ENCODE measurements around the gene PNPLA4.

DNA sequence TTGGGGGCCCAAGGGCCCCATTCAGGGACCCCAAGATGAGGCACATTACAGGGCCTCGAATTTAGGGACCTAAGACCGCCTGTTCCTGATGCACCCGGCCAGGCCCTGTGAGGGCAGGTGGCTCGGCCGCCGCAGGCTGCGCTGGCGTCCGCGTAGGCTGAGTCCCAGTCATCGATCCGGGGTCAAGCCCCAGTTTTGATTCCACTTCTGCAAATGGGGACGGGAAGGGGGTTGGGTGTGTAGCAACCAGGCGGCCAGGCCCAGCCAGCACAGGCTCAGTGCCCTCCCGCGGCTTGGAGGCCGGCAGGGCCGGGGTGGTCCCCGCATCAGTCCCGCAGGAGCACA, 327 bp downstream of the PNPLA4 start:
- TF ChIP-seq, protein P1, sequence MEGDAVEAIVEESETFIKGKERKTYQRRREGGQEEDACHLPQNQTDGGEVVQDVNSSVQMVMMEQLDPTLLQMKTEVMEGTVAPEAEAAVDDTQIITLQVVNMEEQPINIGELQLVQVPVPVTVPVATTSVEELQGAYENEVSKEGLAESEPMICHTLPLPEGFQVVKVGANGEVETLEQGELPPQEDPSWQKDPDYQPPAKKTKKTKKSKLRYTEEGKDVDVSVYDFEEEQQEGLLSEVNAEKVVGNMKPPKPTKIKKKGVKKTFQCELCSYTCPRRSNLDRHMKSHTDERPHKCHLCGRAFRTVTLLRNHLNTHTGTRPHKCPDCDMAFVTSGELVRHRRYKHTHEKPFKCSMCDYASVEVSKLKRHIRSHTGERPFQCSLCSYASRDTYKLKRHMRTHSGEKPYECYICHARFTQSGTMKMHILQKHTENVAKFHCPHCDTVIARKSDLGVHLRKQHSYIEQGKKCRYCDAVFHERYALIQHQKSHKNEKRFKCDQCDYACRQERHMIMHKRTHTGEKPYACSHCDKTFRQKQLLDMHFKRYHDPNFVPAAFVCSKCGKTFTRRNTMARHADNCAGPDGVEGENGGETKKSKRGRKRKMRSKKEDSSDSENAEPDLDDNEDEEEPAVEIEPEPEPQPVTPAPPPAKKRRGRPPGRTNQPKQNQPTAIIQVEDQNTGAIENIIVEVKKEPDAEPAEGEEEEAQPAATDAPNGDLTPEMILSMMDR (IDR thresholded peaks at IDR 0.05) = no peak
- TF ChIP-seq POLR2A (IDR thresholded peaks at IDR 0.05) = no peak

Measured in Peyer's patch (tissue), 4 donors.